ENCODE measurements around the gene AMBRA1. TPM values are rescaled to one million over a fixed set of nuclear protein-coding genes. Genes with fewer than 3 reads are reported as not detected.
A peak's percentile ranks its signal among the peaks of the same experiment; 100 is the strongest.

AMBRA1 gene
- total RNA-seq, 6 donors from 2014 or later = 22.9 to 55.7 (median 33.2) TPM

- no peak overlapping the region for H3K4me3 ChIP-seq
- 61 to 65% methylated on average over 3 of the region's 3 CpGs for WGBS, 2 donors
- H3K9me3 ChIP-seq = no peaks in the 10 kb centered on the region
- no peaks in the 10 kb centered on the region for H3K27me3 ChIP-seq
- ATAC-seq (ENCODE audit: low FRiP score in 2 of 2) (no peak), DNase-seq (no peak)
- no peaks in the 10 kb centered on the region for H3K4me1 ChIP-seq
- H3K27ac ChIP-seq = no peak overlapping the region
- peaks cover 5 to 60% (median 45%) of the 10 kb centered on the region in 4 donors for H3K36me3 ChIP-seq
- TF ChIP-seq, protein P1, sequence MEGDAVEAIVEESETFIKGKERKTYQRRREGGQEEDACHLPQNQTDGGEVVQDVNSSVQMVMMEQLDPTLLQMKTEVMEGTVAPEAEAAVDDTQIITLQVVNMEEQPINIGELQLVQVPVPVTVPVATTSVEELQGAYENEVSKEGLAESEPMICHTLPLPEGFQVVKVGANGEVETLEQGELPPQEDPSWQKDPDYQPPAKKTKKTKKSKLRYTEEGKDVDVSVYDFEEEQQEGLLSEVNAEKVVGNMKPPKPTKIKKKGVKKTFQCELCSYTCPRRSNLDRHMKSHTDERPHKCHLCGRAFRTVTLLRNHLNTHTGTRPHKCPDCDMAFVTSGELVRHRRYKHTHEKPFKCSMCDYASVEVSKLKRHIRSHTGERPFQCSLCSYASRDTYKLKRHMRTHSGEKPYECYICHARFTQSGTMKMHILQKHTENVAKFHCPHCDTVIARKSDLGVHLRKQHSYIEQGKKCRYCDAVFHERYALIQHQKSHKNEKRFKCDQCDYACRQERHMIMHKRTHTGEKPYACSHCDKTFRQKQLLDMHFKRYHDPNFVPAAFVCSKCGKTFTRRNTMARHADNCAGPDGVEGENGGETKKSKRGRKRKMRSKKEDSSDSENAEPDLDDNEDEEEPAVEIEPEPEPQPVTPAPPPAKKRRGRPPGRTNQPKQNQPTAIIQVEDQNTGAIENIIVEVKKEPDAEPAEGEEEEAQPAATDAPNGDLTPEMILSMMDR (IDR thresholded peaks at IDR 0.05) = no peak
- TF ChIP-seq POLR2A (IDR thresholded peaks at IDR 0.05) (no peak), POLR2AphosphoS5 (IDR thresholded peaks at IDR 0.05) (no peak), EP300 (IDR thresholded peaks at IDR 0.05) (no peak)
Observed at GRCh38 chr11:46414879-46415278, 178.9 kb downstream of the AMBRA1 start.

GRCh38 chr11:46414466-46414796 lies 179.4 kb downstream of the AMBRA1 start:
- ATAC-seq (ENCODE audit: low FRiP score in 2 of 2) = no peak
- peaks cover 8 to 65% (median 49%) of the 10 kb centered on the region in 4 donors for H3K36me3 ChIP-seq
- 94 to 96% methylated on average over 5 of the region's 5 CpGs for WGBS, 2 donors
- H3K4me3 ChIP-seq = no peak overlapping the region
- peak in 1 of 2 donors; percentile 18 for DNase-seq
- no peaks in the 10 kb centered on the region for H3K27me3 ChIP-seq
- H3K27ac ChIP-seq = no peak overlapping the region
- TF ChIP-seq POLR2AphosphoS5 (IDR thresholded peaks at IDR 0.05) (no peak), EP300 (IDR thresholded peaks at IDR 0.05) (no peak), POLR2A (IDR thresholded peaks at IDR 0.05) (no peak)
- TF ChIP-seq, protein P1 (IDR thresholded peaks at IDR 0.05) = no peak
- H3K4me1 ChIP-seq = no peaks in the 10 kb centered on the region
- H3K9me3 ChIP-seq = no peaks in the 10 kb centered on the region

- WGBS, 2 donors = 93 to 94% methylated on average over 8 to 9 of the region's 9 CpGs
- H3K27ac ChIP-seq = no peak overlapping the region
- no peak overlapping the region for H3K4me3 ChIP-seq
- no peak for DNase-seq
- TF ChIP-seq POLR2AphosphoS5 (IDR thresholded peaks at IDR 0.05) (no peak), EP300 (IDR thresholded peaks at IDR 0.05) (no peak), POLR2A (IDR thresholded peaks at IDR 0.05) (no peak)
- TF ChIP-seq, protein P1 (IDR thresholded peaks at IDR 0.05) = no peak
- no peaks in the 10 kb centered on the region for H3K4me1 ChIP-seq
- no peak for ATAC-seq (ENCODE audit: low FRiP score in 2 of 2)
- H3K36me3 ChIP-seq = peaks cover 10 to 70% (median 52%) of the 10 kb centered on the region in 4 donors
- no peaks in the 10 kb centered on the region for H3K9me3 ChIP-seq
- no peaks in the 10 kb centered on the region for H3K27me3 ChIP-seq
Observed at GRCh38 chr11:46413760-46414465, 179.9 kb downstream of the AMBRA1 start.

DNA sequence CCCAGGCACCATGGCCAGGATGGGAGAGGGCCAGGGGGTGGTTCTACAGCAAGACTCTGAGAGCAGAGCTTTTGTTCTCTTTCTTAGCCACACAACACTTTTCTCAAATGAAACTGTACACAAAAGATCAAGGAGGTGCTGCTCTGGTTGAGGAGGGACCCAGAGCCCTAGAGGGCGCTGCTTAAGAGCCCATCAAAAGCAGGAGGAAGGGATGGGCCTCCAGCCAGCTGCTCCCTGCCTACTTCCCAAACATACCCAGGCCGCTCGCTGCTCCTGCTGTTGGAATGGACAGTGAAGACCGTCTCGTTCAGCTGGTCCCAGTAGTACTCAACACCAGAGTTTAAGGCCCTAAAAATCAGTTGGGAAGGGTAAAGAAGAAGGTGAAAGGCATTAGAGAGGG lies 183.8 kb downstream of the AMBRA1 start:
- H3K9me3 ChIP-seq = no peaks in the 10 kb centered on the region
- ATAC-seq (ENCODE audit: low FRiP score in 2 of 2) (no peak), DNase-seq (no peak)
- TF ChIP-seq POLR2A (IDR thresholded peaks at IDR 0.05) (no peak), POLR2AphosphoS5 (IDR thresholded peaks at IDR 0.05) (no peak), EP300 (IDR thresholded peaks at IDR 0.05) (no peak)
- TF ChIP-seq, protein P1 (IDR thresholded peaks at IDR 0.05) = no peak
- 70 to 91% methylated on average over 5 of the region's 5 CpGs for WGBS, 2 donors
- no peaks in the 10 kb centered on the region for H3K4me1 ChIP-seq
- H3K27ac ChIP-seq = no peak overlapping the region
- no peaks in the 10 kb centered on the region for H3K27me3 ChIP-seq
- no peak overlapping the region for H3K4me3 ChIP-seq
- H3K36me3 ChIP-seq = peaks cover 21 to 79% (median 52%) of the 10 kb centered on the region in 4 donors

Measured in upper lobe of left lung (tissue), 6 donors.